Measurements from ENCODE around the gene BCAS3. TPM values are rescaled to one million over a fixed set of nuclear protein-coding genes. Genes with fewer than 3 reads are reported as not detected.
A peak's percentile ranks its signal among the peaks of the same experiment; 100 is the strongest.

BCAS3 gene
- total RNA-seq, 1 donor from 2014 or later = 15.6 TPM

DNA sequence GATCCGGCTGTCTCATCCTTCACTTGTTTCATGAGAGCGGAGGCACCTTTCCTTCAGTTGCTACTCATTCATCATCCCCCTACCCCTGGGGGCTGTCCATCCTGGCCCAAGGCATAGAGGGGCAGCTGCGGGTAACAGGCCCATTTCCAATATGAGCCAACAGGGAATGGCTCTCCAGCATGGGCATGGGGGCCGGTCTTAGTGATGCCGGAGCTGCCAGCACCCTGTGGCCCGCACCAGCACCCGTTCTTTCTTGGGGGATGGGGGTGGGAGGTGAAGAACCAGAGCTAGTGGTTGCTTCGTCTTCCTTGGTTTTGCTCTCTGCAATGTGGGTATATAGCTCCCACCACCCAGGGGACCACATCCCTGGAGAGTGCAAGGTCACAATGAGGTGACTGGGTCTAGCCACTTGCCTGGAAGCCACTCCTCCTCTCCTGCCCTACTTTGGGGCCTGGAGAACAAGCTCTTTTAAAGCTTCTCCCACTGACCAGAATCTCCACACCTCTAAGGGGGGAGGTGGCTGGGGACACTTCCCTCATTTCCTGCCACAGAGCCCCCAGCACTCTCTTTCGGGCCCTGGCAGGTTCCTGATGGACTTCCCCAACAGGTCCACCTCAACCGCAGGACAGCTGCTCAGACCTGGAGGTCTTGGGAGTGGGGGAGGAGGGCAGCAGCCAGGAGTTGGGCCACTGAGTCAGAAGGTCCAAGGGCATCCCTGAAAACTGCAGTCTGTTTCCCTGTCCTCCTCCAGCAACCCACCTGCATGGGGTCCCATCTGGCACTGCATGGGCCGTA lies 710.1 kb downstream of the BCAS3 start:
- no peak for ATAC-seq (ENCODE audit: poor library complexity)
- intact Hi-C loops (cut with DNase I) = loop anchor here (10.0 kb wide), 1 partner anchor 63 kb away; no protein-coding TSS in a partner anchor
- peak; percentile 27 for DNase-seq

DNA sequence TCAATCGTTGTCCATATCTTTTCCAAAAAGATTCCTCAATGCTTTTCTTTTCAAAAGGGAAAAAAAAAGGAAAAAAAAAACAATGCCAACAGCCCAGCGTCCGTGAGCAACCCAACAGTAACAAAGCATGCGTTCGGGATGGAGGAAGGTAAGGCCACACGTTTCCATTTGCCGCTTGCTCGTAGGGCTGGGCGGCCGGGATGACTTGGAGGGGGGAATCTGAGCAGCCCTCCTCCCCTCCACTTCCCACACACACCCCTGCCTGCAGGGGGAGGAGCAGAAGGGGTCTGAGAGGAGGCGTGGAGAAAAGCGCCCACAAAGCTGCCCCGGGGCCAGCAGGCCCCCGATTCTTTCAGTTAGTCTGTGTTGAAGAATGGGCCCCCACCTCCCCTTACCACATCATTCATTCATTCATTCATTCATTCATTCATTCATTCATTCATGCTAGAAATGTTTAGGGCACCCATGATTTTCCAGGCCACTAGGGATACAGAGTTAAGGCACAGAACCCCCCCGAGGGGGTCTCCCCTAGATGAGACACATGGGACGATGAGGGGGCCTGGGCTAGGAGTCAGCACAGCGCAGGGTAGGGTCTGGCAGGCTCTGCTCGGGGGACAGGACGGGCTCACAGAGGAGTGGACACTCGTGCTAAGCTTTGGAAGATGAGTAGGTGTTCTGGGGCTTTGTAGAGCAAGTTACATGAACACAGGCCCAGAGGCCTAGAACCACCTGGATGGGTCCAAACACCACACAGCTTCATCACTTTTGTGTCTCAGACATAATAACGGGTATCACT lies 711.1 kb downstream of the BCAS3 start:
- no peak for ATAC-seq (ENCODE audit: poor library complexity)
- peak; percentile 10 for DNase-seq
- intact Hi-C loops (cut with DNase I) = loop anchor here (10.0 kb wide), 1 partner anchor 64 kb away; no protein-coding TSS in a partner anchor

DNA sequence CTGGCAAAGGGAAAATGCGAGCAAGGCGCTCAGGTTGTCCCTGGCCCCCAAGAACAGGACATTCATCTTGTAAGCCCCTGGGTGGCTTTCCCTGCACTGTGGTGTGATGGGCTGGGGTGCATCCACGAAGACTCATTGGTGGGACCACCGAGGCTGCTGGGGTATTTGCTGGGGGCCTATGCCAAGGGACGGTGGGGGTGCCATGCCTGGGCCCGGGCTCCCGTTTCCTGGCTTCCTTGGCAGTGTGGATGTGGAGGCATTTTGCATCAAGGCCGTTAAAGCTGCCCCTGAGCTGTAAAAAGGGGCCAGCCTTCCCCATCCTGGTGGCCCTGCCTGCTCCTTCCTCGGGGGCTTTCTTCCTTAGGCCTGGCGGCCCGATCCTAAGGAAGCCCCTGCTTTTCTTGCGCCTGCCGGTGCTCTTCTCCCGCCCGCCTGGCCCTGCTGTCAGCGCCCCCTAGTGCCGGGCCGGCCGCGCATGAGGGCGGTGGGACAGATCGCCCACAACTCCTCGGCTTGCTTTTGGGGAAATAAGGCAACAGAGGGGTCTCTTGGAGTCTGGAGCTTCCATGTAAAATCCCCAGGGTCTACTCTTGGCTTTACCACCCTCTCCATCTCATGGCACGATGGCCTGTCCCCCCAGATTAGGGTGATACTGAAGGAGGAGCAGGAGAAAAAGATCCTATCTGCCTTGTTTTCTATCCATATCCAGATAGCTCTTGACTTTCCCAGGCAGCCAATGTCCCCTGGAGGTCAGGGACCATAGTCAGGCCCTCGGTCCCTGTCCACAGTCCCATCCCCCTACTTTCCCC lies 712.2 kb downstream of the BCAS3 start:
- intact Hi-C loops (cut with DNase I) = loop anchor here (10.0 kb wide), 2 partner anchors 65 to 385 kb away; no protein-coding TSS in a partner anchor
- ATAC-seq (ENCODE audit: poor library complexity) (peak; percentile 74), DNase-seq (peak; percentile 67)

DNA sequence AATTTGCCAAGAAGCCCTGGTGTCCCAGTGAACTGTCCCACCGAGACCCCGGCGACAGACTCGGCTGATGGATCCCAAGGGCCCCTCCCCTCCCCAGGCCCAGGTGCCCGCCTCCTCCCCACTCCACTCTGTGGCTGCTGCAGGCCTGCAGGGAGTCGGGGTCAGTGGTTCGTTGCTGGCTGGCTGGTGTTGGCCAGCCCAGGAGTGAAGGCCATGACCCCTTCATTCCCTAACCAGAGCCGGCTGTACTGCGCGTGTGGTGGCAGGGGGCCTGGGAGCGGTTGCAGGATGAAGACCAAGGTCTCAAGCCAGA lies 712.8 kb downstream of the BCAS3 start:
- DNase-seq = no peak
- intact Hi-C loops (cut with DNase I) = loop anchor here (10.0 kb wide), 1 partner anchor 386 kb away; no protein-coding TSS in a partner anchor
- no peak for ATAC-seq (ENCODE audit: poor library complexity)

DNA sequence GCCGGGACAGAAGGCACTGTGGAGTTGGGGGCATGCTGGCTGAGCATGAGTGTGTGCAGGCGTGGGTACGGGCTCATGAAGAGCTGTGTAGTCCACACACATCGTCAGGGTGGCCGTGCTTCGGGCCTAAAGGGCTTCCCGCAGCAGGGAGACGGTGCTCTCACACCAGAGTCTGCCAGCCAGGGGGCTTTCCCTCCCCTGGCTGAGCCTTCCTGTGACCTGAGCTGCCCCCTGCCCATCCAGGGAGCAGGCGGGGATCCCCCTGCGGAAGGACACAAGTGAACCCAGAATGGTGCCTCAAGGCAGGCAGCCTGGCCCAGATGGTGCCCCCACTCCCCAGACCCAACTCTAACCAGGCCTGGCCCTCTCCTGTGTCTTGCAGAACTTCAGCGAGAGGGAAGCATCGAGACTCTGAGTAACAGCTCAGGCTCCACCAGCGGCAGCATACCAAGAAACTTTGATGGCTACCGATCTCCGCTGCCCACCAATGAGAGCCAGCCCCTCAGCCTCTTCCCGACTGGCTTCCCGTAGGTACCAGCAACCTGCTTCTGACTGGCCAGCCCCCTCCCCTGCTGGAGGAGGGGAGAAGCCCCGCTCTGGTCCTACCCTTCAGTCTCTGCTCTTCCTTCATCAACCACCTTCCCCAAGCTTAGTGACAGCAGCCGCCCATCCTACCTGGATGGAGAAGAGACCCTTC lies 714.1 kb downstream of the BCAS3 start:
- ATAC-seq (ENCODE audit: poor library complexity) = no peak
- no peak for DNase-seq
- intact Hi-C loops (cut with DNase I) = loop anchor here (10.0 kb wide), 1 partner anchor 387 kb away; no protein-coding TSS in a partner anchor

DNA sequence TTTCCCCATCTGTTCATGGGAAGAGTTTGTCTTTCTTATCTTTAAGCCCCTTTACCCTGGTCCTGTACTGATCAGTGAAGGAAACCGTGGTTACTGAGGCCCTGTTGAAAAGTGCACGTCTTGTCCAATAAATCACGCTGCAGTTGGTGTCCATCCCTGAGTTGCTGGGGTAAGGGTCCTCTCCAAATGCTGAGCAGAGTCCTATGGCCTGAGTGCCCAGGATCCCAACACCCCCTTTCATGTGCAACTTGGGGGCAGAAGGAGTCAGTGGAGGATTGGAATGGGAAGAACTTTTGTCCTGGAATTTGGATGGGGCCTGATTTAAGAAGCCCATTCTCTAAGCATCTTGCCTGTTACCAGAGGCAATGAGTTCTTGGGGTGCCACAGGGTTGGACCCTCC lies 715.0 kb downstream of the BCAS3 start:
- intact Hi-C loops (cut with DNase I) = loop anchor here (10.0 kb wide), 1 partner anchor 388 kb away; no protein-coding TSS in a partner anchor
- no peak for DNase-seq
- ATAC-seq (ENCODE audit: poor library complexity) = no peak

DNA sequence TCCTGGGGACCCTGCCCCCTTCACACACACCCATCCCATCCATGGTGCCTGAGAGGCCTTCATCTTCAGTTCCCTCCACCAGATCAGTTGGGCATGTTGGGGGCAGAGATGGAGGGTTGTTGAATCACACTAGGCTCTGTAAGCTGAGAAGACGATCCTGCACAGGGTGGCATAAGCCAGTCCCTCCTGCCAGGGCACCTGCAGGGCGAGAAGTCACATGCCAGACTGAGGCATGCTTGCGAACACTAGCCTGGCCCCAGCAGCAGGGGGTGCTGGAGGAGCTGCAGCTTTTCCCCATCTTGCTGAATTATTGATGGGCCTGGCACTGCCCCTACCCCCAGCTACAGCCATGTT lies 715.9 kb downstream of the BCAS3 start:
- no peak for ATAC-seq (ENCODE audit: poor library complexity)

DNA sequence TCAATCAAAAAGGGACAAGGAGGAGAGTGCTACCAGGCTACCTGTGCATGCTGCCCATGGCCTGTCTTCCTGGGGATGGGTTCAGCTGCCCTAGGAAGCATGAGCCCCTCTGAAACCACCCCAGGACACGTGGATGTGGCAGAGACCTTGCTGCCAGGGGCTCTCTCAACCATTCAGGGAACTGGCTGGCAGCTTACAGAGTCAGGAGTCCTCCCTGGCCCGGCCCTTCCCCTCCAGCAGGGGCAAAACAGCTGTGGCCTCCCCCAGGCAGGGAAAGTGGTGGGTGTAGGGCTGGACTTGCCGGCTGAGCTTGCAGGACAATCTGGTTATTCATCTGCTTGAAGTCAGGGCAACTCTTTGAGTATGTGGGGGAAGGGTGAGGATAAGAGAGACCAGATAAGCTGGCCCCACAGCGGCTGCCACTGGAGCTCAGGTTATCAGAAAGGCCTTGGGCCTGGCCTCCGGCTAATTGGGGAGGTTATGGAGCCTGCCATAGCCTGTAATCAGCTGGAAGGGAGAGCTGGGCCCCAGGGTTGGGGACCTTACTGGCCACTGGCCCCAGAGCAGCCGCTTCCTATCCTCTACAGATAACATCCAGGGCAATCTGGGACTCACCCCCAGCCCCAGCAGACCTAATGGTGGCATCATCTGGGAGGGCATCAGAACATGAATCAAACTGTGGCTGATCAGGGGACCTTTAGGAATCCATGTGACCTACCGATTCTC lies 716.4 kb downstream of the BCAS3 start:
- no peak for ATAC-seq (ENCODE audit: poor library complexity)
- intact Hi-C loops (cut with DNase I) = loop anchor here (10.0 kb wide), 1 partner anchor 389 kb away; no protein-coding TSS in a partner anchor
- peak; percentile 36 for DNase-seq

More for the DNA sequence above, 715.9 kb downstream of the BCAS3 start:
- DNase-seq = no peak
- intact Hi-C loops (cut with DNase I) = loop anchor here (10.0 kb wide), 1 partner anchor 389 kb away; no protein-coding TSS in a partner anchor

DNA sequence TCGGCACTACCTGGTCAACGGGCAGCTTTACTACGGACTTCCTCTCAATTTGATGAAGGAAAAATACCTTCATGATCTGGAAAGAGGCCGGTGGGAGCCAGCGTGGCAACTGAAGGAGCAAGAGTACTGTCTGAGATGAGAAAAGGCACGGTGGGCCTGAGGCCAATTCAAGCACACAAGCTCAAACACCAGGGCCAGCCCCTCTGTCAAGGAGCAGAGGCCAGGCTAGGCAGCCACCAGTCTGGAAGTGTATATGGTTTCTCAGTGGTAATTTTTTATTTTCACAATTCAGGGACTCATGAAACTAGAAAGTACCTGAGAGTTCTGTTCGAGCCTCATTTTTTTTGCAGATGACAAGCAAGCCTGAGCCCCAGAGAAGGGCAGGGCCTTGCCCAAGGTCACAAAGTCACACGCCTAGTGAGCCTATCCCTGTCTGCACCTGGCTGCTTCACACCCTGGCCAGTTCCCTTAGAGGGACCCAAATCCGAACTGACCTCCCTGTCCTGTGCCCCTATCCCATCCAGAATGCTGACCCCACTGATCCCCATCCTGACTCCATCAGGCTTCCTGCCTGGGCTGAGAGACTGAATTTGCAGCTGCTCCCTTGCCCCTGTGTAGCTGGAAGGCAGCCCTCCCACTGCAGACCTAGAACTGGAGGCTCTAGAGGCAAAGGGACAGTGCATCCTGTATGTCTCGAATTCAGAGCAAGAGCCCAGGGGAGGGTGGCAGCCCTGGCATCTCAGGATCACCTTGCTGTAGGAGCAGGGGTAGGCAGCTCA lies 717.2 kb downstream of the BCAS3 start:
- DNase-seq (peak; percentile 39), ATAC-seq (ENCODE audit: poor library complexity) (no peak)
- intact Hi-C loops (cut with DNase I) = loop anchor here (10.0 kb wide), 1 partner anchor 390 kb away; no protein-coding TSS in a partner anchor

DNA sequence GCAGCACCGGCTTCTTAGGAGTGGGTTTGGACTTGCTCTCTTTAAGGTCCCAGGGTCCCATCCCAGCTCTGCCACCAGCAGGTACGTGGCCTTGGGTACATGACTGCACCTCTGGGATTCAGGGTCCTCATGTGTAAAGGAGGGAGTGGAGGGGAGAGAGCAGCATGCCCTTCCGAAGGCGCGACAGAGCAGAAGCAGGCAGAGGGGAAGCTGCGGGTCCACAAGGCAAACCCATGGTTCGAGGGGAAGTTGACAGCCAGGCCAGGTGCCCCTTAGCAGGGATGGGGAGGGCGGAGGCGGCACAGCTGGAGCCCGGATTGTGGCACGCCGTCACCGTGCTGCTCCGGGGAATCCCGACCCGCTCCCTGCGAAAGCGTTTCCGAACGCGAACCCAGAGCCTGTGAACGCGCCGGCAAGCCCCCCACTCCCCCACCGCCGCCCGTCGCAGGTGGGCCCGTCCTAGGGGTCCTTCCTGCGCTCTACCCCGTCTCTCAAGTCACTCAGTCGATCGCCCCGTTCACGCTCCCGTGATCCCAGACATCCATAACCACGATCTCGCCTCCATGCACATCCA lies 717.8 kb downstream of the BCAS3 start:
- ATAC-seq (ENCODE audit: poor library complexity) = no peak
- intact Hi-C loops (cut with DNase I) = loop anchor here (10.0 kb wide), 1 partner anchor 391 kb away; no protein-coding TSS in a partner anchor
- no peak for DNase-seq

DNA sequence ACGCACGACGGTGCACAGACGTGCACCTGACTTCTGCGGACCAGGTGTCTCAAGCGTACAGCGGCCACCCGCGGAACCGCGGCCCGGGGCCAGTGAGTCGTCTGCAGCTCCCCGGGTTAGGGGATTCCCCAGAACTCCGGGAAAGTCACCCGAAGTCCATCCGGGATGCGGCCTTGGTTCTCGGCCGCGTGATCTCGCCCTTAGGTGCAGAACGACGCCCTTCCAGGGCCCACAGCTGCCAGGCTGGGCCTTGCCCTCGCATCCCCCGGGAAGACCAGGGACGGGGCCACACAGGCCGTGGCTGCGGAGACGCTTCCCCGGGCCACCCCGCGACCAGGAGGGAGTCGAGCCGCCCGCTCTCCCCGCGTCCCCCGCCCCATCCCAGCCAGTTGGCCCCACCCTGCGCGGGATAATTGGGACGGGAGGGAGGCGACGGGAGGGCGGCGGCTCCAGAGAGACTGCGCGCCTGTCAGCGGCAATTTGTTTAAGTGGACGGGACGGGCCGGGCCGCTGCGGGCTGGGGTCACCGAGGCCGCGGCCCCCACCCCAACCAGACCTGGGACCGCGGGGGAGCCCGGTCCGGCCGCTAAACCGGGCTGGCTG lies 718.4 kb downstream of the BCAS3 start:
- no peak for DNase-seq
- intact Hi-C loops (cut with DNase I) = loop anchor here (10.0 kb wide), 1 partner anchor 391 kb away; no protein-coding TSS in a partner anchor
- ATAC-seq (ENCODE audit: poor library complexity) = no peak

DNA sequence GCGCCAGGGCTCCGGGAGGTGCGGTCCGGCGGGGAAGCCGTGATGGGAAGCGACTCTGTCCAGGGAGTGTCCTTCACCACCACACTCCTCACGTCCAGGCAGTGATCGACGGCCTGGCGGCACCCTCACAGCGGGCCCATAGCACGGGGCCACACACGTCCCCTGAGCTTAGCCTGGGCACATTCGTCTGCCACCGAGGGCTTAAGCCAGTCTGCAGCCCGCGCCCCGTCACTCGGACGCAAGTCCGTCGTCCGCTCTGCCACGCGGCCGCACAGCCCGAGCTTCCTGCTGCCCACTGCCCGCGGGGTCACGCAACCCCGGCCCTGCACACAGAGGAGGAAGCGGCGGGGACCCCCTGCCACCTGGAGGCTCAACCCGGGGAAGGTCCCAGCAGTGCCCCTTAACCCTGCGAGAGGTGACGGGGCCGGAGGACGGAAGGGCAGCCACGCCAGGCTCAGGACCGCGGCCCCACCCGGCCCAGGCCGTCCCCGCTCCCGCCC lies 719.0 kb downstream of the BCAS3 start:
- DNase-seq (no peak), ATAC-seq (ENCODE audit: poor library complexity) (no peak)
- intact Hi-C loops (cut with DNase I) = loop anchor here (10.0 kb wide), 1 partner anchor 392 kb away; no protein-coding TSS in a partner anchor

DNA sequence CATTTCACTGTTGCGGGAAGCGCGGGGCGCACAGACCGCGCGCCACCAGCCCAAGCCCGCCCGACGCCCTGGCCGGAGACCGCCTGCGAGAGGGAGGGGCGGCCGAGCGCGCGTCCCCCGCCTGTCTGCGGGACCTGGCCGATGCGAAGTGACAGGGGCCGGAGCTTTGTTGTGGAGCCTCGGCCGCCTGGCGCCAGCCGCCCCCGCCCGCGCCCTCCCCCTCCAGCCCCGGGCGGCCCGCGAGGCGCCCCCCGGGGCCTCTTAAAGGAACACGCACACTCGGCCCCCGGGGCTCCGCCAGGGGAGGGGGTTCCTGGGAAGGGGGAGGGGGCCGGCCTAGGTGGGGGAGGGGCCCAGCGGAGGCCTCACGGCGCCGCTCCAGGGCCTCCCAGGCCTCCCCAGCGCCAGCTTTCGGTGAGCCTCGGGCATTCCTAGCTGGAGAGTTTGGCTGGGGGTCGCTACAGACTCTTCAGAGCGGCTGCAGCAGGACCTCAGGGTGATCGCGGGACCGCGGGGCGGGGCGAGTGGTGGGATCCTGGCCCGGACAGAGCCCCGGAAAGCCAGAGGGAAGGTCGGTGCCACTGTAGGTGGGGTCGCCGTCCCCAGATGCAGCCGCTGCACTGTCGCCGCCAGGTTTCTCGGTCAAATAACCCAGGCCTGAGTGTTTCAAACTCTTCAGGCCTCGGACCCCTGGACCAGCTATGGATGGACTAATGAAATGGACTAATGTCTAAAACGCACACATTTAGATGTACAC lies 719.6 kb downstream of the BCAS3 start:
- ATAC-seq (ENCODE audit: poor library complexity) = peak; percentile 1
- intact Hi-C loops (cut with DNase I) = loop anchor here (10.0 kb wide), 1 partner anchor 392 kb away; no protein-coding TSS in a partner anchor
- DNase-seq = peak; percentile 42

DNA sequence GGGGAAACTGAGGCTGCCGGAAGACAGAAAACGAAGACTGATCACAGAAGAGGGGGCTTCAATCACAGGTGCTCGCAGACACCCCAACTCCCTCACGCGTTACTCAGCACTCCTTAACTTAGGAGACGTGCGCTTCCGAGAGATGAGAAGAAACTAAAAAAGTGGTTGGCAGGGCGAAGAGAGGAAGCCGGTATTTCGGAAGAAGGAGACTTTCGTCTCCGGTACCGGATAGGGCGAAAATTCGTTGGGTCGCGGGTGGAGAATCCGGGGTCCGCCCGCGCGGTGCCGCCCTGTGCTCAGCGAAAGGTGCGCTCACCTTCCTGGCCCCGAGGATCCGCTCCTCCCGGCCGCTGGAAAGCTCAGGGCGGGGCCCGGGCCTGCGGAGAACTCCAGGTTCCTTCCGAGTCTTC lies 721.1 kb downstream of the BCAS3 start:
- ATAC-seq (ENCODE audit: poor library complexity) (no peak), DNase-seq (no peak)
- intact Hi-C loops (cut with DNase I) = loop anchor here (10.0 kb wide), 1 partner anchor 394 kb away; no protein-coding TSS in a partner anchor
